ENCODE measurements around the gene SCD. TPM values are rescaled to one million over a fixed set of nuclear protein-coding genes. Genes with fewer than 3 reads are reported as not detected.

SCD gene
- total and polyA plus RNA-seq, 2 of the 13 experiments (the other 11 are each of a cell fraction or from before 2014, with no cell fraction given): 492 to 512 TPM

DNA sequence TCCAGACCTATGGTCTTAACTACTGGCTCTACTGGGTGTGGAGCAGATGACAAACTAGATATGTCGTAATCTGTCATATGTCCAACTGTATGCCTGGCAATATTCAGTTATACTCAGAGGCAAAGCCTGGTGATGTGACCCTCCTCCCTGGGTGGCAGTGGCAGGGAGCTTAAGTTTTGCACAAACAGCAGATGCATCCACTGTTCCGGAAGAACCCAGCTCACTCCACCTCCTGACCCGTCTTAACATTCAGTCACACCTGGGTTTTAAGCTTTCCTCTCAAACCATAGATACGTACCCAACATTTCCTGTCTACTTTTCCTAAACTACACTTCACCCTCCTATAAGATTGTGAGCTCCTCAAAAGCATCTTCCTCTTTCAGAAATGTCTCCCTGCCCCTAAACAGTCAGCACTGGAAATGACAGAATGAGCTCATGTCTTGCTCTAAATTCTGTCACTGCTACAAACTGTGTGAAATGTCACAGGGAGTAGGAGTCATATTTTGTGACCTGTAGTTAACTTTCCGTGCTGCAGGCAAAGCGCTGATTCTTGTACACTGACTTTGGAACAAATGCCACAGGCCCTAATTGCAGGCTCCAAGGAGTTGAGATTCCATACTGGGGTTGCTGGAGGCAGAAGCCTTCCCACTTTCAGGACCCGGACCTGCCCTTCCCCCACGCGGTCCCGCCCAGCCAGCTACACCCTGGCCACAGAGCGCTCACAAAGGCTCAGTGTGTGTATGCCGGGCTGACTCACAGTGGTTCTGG is 23.9 kb downstream of the SCD start (continued):
- TF ChIP-seq, protein P1, sequence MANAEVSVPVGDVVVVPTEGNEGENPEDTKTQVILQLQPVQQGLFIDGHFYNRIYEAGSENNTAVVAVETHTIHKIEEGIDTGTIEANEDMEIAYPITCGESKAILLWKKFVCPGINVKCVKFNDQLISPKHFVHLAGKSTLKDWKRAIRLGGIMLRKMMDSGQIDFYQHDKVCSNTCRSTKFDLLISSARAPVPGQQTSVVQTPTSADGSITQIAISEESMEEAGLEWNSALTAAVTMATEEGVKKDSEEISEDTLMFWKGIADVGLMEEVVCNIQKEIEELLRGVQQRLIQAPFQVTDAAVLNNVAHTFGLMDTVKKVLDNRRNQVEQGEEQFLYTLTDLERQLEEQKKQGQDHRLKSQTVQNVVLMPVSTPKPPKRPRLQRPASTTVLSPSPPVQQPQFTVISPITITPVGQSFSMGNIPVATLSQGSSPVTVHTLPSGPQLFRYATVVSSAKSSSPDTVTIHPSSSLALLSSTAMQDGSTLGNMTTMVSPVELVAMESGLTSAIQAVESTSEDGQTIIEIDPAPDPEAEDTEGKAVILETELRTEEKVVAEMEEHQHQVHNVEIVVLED (CRISPR knock-in tag; IDR thresholded peaks at IDR 0.05; ENCODE audit: borderline replicate concordance): no peak
- TF ChIP-seq, protein P2, sequence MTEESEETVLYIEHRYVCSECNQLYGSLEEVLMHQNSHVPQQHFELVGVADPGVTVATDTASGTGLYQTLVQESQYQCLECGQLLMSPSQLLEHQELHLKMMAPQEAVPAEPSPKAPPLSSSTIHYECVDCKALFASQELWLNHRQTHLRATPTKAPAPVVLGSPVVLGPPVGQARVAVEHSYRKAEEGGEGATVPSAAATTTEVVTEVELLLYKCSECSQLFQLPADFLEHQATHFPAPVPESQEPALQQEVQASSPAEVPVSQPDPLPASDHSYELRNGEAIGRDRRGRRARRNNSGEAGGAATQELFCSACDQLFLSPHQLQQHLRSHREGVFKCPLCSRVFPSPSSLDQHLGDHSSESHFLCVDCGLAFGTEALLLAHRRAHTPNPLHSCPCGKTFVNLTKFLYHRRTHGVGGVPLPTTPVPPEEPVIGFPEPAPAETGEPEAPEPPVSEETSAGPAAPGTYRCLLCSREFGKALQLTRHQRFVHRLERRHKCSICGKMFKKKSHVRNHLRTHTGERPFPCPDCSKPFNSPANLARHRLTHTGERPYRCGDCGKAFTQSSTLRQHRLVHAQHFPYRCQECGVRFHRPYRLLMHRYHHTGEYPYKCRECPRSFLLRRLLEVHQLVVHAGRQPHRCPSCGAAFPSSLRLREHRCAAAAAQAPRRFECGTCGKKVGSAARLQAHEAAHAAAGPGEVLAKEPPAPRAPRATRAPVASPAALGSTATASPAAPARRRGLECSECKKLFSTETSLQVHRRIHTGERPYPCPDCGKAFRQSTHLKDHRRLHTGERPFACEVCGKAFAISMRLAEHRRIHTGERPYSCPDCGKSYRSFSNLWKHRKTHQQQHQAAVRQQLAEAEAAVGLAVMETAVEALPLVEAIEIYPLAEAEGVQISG (CRISPR knock-in tag; IDR thresholded peaks at IDR 0.05): peak; percentile 64; the same call in 1 of the 2 replicates
- TF ChIP-seq NBN (conservative IDR thresholded peaks at IDR 0.05): no peak
- TF ChIP-seq SP140L (CRISPR knock-in tag; IDR thresholded peaks at IDR 0.05; ENCODE audit: borderline replicate concordance): no peak
- TF ChIP-seq, protein P3, sequence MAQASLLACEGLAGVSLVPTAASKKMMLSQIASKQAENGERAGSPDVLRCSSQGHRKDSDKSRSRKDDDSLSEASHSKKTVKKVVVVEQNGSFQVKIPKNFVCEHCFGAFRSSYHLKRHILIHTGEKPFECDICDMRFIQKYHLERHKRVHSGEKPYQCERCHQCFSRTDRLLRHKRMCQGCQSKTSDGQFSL (CRISPR knock-in tag; IDR thresholded peaks at IDR 0.05): no peak
- peak; percentile 37; the same call in 1 of the 2 replicates for TF ChIP-seq ZSCAN9 (CRISPR knock-in tag; IDR thresholded peaks at IDR 0.05; ENCODE audit: borderline replicate concordance)
- 0 out of 2 replicates have a peak, but pooled peaks have one; percentile 45 for TF ChIP-seq KDM6A (CRISPR knock-in tag; IDR thresholded peaks at IDR 0.05; ENCODE audit: low read depth)
- TF ChIP-seq, protein P4, sequence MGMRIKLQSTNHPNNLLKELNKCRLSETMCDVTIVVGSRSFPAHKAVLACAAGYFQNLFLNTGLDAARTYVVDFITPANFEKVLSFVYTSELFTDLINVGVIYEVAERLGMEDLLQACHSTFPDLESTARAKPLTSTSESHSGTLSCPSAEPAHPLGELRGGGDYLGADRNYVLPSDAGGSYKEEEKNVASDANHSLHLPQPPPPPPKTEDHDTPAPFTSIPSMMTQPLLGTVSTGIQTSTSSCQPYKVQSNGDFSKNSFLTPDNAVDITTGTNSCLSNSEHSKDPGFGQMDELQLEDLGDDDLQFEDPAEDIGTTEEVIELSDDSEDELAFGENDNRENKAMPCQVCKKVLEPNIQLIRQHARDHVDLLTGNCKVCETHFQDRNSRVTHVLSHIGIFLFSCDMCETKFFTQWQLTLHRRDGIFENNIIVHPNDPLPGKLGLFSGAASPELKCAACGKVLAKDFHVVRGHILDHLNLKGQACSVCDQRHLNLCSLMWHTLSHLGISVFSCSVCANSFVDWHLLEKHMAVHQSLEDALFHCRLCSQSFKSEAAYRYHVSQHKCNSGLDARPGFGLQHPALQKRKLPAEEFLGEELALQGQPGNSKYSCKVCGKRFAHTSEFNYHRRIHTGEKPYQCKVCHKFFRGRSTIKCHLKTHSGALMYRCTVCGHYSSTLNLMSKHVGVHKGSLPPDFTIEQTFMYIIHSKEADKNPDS (CRISPR knock-in tag; IDR thresholded peaks at IDR 0.05): no peak
- no peak for TF ChIP-seq ETV6 (CRISPR knock-in tag; conservative IDR thresholded peaks at IDR 0.05)
- TF ChIP-seq SIX1 (CRISPR knock-in tag; IDR thresholded peaks at IDR 0.05; ENCODE audit: borderline replicate concordance): no peak
- TF ChIP-seq ZC3H13 (CRISPR knock-in tag; IDR thresholded peaks at IDR 0.05): no peak
- no peak for TF ChIP-seq KAT7 (CRISPR knock-in tag; IDR thresholded peaks at IDR 0.05; ENCODE audit: borderline replicate concordance)
- TF ChIP-seq ZFP37 (CRISPR knock-in tag; IDR thresholded peaks at IDR 0.05; ENCODE audit: borderline replicate concordance): no peak
- no peak for TF ChIP-seq ZNF589 (CRISPR knock-in tag; conservative IDR thresholded peaks at IDR 0.05)
- TF ChIP-seq ZNF780A (CRISPR knock-in tag; IDR thresholded peaks at IDR 0.05): 0 out of 2 replicates have a peak, but pooled peaks have one; percentile 69
- TF ChIP-seq ZNF839 (CRISPR knock-in tag; IDR thresholded peaks at IDR 0.05; ENCODE audit: borderline replicate concordance): no peak
- TF ChIP-seq, protein P5, sequence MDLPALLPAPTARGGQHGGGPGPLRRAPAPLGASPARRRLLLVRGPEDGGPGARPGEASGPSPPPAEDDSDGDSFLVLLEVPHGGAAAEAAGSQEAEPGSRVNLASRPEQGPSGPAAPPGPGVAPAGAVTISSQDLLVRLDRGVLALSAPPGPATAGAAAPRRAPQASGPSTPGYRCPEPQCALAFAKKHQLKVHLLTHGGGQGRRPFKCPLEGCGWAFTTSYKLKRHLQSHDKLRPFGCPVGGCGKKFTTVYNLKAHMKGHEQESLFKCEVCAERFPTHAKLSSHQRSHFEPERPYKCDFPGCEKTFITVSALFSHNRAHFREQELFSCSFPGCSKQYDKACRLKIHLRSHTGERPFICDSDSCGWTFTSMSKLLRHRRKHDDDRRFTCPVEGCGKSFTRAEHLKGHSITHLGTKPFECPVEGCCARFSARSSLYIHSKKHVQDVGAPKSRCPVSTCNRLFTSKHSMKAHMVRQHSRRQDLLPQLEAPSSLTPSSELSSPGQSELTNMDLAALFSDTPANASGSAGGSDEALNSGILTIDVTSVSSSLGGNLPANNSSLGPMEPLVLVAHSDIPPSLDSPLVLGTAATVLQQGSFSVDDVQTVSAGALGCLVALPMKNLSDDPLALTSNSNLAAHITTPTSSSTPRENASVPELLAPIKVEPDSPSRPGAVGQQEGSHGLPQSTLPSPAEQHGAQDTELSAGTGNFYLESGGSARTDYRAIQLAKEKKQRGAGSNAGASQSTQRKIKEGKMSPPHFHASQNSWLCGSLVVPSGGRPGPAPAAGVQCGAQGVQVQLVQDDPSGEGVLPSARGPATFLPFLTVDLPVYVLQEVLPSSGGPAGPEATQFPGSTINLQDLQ (CRISPR knock-in tag; IDR thresholded peaks at IDR 0.05): no peak
- TF ChIP-seq MED13 (CRISPR knock-in tag; IDR thresholded peaks at IDR 0.05): peak; percentile 79; the same call in 1 of the 2 replicates
- 0 out of 2 replicates have a peak, but pooled peaks have one; percentile 28 for TF ChIP-seq AHR (CRISPR knock-in tag; IDR thresholded peaks at IDR 0.05)
- peak; percentile 60 for TF ChIP-seq ELF1 (CRISPR knock-in tag; IDR thresholded peaks at IDR 0.05)
- TF ChIP-seq ZNF678 (CRISPR knock-in tag; IDR thresholded peaks at IDR 0.05): no peak
